GM18520 (cell line): ENCODE results near the gene ZNF496.
"Not testable (repeated sequence)": the region's sequence is repeated elsewhere in the genome, so short reads cannot be mapped to it uniquely, and the experiment has no call there.

Experiments used
- ATAC-seq: cut with Tn5 transposase; IDR thresholded peaks from one replicate; pipeline ENCODE4 v1.9.1; 2021; ENCODE audit not compliant: unreplicated experiment

Gene ZNF496

GRCh38 chr1:247331525-247332214 is at the start of gene ZNF496:
ZNF496 (minus strand) TSS chr1:247331867; CDS start chr1:247329578, 2,289 bp downstream.
- ATAC-seq = peak; percentile 68

DNA sequence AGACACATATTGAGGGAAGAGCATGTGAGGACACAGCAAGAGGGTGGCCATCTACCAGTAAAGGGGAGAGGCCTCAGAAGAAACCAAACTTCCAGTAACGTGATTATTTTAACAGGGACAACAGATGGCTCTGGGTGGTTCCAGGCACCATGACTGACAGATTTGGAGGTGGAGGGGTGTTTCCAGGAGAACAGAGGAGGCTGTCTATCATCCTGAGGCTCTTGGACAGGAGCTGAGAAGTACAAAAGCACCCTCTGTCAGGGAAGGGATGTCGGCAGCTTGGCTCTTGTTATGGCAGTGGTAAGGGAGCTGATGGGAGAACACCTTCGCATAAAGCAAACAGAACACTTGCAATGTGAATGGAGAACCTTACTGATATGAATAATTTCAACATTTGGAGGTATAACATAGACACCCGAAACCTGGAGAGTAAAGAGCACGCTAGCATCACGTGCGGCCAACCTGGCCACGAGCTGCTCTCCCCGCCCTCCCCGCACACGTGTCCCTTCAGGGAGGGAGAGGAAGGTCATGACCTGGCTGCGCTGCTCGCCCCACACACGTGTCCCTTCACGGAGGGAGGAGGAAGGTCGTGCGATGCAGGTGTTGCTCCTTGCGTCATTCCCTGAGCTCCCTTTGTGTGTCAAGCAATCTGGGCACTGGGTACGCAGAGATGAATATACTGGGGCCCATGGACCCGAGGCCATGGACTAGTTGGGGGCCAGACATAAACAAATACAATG is 46.8 kb upstream of the ZNF496 start:
- ATAC-seq = no peak

- not testable (repeated sequence) for ATAC-seq
Observed at GRCh38 chr1:247377656-247378055, 46.0 kb upstream of the ZNF496 start.

DNA sequence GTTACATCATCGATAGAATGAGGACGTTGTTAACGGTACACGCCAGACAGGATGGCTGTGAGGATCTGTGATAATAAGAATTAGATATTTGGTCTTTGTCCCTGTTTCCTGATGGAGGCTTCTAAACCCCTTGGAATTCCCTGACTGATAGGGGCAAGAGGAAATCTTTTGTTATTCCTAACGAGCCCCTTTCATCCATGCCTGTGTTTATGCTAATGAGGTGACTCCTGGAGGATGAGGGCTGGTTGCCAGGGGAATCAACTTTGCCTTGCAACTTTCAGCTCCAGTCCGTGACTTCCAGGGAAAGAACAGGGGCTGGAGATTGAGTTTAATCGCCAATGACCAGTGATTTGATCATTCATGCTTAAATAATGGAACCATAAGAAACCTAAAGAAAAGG is 45.0 kb upstream of the ZNF496 start:
- no peak for ATAC-seq

GRCh38 chr1:247375747-247376146 is 44.1 kb upstream of the ZNF496 start:
- no peak for ATAC-seq

DNA sequence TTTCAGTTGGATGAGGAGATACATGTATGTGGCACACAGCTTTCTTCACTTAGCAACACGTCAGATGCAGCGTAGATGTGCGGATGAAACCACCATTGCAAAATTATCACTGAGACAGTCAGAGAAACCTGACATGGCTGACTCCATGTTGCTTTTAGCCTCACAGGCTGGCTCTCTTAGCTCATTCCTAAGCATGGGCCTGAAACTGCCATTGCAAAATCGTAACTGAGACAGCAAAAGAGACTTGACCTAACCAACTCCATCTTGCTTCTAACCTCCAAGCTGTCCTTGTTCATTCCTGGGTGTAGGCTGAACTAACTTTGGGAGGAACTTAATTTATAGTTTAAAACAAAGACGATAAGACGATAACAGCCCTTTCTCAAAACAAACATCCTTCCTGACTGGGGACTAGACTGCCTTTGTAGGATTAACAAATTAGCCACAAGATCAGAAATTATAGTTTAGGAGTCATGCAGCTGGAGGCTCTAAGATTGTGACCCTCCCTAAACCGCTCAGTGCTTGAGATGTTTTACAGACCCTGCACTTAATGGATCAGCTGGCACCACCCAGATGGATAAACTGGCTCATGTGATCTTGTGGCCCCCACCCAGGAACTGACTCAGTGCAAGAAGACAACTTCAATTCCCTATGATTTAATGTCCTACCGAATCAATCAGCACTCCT is 43.1 kb upstream of the ZNF496 start:
- not testable (repeated sequence) for ATAC-seq

DNA sequence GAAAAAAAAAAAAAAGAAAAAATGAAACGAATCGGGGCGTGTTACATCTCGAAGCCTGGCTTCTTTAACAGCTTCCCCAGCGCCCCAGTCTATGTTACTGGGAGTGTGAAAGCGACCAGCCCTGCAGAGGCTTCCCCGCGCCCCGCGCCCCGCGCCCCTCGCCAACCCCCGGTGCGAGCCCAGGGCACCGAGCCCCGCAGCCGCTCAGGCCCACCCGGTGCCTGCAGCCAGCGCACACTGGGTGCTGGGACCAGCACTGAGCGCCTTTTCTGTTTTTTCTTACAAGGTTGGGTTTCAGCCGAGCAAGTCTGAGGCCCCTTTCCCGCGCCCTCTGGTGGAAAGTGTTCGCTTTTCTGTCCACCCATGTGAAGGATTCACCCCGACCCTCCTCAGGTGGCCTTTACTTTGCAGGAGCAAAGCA is 42.1 kb upstream of the ZNF496 start:
- ATAC-seq = no peak

GRCh38 chr1:247371801-247372259 is 40.2 kb upstream of the ZNF496 start:
- ATAC-seq = no peak

- no peak for ATAC-seq
Observed at GRCh38 chr1:247370786-247371732, 39.4 kb upstream of the ZNF496 start.

DNA sequence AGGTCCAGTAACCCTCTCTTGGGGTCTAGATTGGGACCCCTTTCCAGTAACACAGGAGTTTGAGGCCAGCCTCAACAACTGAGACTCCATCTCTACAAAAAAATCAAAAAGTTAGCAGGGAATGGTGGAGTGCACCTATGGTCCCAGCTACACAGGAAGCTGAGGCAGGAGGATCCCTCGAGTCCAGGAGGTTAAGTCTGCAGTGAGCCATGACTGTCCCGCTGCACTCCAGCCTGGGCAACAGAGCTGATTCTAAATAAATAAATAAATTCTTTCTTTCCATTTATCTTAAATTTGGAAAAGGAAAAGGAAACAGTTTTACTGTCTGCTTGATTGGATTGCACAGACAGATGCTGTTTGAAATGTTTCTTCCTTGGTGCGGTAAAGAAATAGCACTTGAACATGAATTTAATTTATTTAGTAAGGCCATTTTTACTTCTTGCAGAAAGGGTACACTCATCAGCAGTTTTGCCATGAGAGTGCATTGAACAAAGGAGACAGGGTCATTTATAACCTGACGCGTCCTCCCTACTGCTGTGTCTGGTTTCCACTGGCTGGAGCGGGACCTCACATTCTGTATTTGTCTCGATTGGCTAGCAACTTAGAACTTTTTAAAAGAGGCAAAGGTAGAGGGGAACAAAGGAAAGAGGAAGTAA is 37.0 kb upstream of the ZNF496 start:
- ATAC-seq = no peak

DNA sequence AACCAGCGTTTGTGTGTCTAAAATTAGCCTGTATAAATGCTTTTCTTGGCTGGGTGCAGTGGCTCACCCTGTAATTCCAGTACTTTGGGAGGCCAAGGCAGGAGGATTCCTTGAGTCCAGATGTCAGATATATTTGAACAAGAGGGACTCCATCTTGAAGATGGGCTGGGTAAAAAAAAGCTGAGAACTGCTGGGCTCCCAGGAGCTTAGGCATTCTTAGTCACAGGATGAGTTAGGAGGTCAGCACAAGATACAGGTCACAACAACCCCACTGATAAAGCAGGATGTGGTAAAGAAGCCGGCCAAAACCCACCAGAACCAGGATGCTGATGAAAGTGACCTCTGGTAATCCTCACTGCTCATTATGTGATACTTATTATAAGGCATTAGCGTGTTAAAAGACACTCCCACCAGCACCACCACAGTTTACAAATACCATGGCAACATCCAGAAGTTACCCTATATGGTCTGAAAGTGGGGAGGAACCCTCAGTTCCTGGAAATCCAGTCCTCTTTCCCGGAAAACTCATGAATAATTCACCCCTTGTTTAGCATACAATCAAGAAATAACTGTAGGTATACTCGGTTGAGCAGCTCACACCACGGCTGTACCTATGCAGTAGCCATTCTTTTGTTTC is 36.2 kb upstream of the ZNF496 start:
- no peak for ATAC-seq

DNA sequence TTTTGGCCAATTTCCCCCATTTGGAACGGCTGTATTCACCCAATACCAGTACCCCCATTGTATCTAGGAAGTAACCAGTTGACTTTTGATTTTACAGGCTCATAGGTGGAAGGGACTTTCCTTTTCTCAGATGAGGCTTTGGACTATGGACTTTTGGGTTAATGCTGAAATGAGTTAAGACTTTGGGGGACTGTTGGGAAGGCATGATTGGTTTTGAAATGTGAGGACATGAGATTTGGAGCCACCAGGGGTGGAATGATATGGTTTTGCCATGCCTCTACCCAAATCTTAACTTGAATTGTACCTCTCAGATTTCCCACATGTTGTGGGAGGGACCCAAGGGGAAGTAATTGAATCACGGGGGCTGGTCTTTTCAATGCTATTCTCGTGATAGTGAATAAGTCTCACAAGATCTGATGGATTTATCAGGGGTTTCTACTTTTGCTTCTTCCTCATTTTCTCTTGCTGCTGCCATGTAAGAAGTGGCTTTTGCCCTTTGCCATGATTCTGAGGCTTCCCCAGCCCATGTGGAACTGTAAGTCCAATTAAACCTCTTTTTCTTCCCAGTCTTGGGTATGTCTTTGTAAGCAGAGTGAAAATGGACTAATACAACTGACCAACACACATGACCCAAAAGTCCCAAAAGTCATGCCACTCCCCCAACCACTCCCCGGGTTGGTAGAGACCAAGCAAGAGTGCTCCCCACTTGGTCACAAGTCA is 35.4 kb upstream of the ZNF496 start:
- no peak for ATAC-seq

DNA sequence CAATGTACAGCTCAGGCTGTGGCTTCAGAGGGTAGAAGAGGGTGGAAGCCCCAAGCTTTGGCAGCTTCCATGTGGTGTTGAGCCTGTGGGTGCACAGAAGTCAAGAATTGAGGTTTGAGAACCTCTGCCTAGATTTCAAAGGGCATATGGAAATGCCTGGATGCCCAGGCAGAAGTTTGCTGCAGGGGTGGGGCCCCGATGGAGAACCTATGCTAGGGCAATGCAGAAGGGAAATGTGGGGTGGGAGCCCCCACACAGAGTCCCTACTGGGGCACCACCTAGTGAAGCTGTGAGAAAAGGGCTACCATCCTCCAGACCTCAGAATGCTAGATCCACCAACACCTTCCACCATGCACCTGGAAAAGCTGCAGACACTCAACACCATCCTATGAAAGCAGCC is 34.7 kb upstream of the ZNF496 start:
- not testable (repeated sequence) for ATAC-seq

DNA sequence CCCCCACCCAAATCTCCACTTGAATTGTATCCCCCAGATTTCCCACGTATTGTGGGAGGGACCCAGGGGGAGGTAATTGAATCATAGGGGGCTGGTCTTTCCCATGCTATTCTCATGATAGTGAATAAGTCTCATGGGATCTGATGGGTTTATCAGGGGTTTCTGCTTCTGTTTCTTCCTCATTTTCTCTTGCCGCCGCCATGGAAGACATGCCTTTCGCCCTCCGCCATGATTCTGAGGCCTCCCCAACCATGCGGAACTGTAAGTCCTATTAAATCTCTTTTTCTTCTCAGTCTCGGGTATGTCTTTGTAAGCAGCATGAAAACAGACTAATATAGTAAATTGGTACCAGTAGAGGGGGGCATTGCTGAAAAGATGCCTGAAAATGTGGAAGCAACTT is 33.4 kb upstream of the ZNF496 start:
- no peak for ATAC-seq

DNA sequence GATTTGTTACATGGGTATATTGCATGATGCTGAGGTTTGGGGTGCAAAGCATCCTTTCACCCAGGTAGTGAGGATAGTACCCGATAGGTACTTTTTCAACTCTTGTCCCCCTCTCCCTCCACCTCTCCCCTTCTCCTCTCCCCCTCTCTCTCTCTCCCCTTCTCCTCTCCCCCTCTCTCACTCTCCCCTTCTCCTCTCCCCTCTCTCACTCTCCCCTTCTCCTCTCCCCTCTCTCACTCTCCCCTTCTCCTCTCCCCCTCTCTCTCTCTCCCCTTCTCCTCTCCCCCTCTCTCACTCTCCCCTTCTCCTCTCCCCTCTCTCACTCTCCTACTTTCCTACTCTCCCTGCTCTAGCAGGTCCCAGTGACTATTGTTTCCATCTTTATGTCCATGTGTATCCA is 31.3 kb upstream of the ZNF496 start:
- not testable (repeated sequence) for ATAC-seq

DNA sequence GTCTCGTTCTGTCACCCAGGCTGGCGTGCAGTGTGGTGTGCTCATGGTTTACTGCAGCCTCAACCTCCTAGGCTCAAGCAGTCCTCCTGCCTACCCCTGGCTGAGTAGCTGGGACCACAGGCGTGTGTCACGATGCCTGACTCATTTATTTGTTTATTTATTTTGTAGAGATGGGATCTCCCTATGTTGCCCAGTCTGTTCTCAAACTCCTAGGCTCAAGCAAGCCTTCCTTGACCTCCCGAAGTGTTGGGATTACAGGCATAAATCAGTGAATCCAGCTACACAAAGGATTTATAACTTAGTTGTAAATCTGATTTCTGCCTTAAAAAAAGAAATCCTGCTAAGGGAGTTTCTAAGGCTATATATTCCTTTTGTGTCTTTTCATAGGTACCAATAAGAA is 30.5 kb upstream of the ZNF496 start:
- ATAC-seq = no peak

DNA sequence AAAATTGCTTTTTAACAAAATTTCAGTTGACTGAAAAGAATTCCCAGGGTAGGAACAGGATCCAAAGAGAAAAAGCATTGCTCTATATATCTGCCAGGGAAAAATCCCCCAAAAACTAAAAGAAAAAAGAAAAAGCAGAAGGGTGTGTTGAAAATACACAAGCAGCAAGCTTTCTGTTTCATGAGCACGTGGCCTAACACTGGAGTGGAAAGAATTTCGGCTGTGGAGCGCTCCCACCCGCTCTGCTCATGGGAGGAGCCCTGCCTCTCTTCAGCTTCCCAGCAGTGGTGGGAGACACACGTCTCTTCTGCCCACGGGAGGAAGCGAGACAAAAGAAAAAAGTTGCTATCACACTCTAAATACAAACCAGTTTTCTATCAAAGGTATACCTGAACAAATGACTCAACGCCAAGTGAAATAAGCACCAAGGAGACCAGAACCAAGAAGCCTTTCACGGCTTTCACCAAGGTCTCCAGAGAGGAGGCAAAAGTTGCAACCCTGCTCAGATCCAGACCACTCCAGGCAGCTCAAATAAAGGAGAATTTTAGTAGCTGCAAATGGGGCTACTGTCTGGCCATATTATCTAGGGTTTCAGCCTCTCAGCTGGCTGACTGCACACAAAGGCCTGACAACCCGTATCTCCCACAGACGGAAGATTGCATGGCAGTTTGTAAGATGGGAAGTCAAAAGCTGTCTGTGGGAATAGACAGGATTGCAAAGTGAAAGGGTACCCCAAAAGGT is 29.5 kb upstream of the ZNF496 start:
- ATAC-seq = no peak

DNA sequence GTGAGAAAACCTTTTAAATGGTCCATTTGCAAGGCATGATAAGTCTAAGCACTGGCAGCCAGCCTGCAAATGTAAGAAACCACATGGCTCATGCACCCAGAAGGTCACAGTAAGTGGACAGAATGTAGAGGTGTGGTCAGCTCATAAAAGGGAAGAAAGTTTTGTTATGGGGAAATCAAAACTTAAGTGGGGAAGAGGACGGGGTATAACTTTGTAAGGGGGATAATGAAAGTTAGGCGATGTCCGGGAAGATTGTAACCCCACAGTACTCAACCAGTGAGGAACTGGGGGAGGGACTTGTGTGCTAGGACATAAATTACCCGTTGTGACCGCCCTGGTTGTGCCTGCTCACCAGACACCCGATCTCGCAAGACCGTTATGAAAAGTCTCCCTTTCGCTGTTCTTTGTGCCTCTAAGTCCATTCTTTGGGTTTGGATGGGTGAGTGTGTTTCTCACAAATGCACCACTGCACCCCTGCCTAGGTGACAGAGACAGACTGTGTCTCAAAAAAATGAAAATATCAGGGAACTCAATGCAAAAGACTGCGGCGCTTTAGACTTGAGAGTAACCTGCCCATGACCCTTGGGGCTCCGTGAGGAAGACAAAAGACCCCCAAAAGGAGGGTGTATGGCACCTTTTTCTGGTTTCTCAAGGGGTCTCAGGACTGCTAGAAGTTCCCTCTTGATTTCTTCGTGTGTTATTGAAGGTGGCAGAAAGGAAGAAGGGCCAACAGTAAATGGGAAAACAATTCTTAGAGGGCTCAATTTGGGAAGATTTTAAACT is 28.6 kb upstream of the ZNF496 start:
- no peak for ATAC-seq
